Activated CD4-positive, alpha-beta T cell treated with anti-CD3 and anti-CD28 coated beads, Interleukin-2, amount 50 U/mL, for 48 hours (primary cell): ENCODE measurements around the gene SP140.
A peak's percentile ranks its signal among the peaks of the same experiment; 100 is the strongest.
"Not testable (repeated sequence)": the region's sequence is repeated elsewhere in the genome, so short reads cannot be mapped to it uniquely, and the experiment has no call there.

Experiments
- DNase-seq, 2 experiments: peaks; one replicate each; pipeline ENCODE4 v3.0.0-alpha.2; 2020

SP140 gene

DNA sequence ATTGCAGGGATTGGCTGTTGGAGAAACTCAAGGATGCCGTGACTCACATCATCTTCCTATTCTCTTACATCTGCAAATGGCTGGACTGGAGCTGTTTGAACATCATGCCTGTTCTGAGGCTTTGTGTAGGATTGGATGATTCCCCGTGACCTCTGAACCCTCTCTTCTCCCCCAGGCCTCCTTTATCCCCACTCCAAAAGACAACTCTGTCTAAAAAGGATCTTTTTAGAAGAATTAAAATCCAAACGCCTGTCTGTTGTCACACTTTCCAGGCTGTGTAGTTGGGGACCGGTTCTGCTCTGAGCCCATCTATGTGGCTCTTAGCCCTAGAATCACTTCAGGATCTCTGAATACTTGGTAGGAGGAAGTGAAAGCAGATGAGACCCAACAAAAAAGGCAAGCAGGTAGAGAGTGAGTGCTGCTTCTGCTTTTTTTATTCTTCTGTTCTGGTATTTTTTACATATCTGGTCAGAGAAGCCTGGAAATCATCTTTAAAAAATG, 565 bp downstream of the SP140 start:
- peak in 1 of 2 experiments; percentile 24 for DNase-seq

DNA sequence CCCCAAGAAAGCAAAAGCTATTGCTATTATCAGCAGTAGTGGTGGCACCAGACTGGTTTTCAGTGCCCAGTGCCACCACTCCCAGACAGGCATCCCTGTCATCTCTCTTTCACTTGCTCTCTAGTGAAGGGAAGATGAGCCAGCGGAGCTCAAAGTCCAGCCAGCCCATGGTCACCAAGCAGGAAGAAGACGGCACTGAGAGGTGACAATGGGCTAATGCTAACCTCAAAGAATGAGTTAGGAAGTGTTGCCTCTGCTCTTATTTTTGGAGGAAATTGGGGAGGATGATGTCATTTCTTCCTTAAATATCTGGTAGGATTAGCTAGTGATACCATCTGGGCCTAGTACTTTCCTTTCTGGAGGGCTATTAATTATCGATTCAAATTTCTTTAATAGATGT, 1.7 kb downstream of the SP140 start:
- no peak for DNase-seq

DNA sequence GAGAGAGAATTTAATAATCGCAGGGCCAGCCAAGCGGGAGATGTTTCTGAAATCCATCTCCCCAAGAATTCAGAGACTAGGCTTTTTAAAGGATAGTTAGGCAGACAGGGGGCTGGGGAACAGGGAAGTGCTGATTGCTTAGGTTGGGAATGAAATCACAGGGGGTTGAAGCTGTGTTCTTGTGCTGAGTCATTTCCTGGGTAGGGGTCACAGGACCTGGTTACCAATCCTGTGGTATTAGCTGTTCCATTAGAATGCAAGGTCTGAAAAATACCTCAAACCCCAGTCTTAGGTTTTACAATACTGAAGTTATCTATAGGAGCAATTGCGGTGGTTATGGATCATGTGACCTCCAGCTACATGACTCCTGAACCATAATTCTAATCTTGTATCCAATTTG, 4.6 kb downstream of the SP140 start:
- no peak for DNase-seq

DNA sequence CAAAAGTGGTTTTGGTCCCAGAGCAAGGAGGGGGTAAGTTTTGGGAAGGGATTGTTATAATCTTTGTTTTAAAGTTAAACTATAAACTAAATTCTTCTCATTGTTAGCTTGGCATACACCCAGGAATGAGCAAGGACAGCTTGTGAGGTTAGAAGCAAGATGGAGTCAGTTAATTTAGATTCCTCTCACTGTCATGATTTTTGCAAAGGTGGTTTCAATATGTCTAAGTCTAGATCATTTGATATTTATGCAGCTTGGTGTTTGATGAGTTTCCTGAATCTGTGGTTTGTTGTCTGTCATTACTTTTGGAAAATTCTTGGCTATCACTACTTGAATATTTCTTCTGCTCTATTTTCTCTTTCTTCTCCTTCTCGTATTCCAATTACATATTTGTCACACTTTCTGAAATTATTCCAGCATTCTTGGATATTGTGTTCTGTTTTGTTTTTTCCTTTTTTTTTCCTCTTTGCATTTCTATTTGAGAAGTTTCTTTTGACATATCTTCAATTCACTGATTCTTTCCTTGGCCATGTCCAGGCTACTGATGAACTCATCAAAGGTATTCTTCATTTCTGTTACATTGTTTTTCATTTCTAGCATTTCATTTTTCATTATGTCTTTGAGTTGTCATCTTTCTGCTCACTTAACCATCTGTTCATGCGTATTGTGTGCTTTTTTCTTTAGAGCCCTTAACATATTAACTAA, 5.1 kb downstream of the SP140 start:
- no peak for DNase-seq

DNA sequence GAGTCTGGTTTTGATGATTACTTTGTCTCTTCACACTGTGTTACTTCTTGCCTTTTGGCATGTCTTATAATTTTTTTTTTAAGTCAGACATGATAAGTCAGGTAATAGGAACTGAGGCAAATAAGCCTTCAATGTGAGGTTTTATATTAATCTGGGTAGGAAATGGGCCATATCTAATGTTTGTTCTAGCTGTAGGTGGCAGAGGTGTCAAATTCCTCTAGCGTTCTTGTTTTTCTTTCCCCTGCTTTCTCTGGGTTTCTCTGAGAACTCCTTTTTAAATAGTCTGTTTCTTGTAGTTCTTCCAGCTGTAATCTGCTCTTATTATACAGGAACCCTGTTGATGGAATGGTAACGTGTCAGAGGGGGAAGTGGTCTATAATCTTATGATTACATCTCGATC, 5.7 kb downstream of the SP140 start:
- DNase-seq = no peak

DNA sequence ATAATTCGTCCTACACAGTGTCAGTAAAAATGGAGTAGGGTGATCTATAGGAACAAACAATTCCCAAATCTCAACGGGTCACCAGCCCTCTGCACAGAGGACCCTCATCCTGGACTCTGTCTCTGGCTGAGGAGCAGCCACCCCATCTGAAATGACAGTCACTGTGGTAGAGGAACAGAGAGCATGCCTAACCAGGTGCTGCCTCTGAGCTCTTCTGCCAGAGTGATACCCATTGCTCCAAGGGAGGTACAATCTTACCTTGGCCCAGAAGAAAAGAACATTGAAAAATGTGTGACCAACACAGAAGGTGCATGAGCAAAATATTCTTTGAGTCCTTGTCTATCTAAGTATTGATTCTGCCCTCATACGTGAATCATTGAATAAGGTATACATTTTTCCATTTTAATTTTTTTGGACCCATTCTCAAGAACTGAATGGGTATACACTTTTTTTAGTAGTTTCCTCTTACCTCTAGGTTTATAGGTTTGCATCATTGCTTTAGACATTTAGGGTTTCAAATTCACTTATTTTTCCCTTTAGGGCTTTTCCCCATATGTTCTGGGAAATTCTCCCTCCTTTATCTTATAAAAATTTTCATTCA, 8.7 kb downstream of the SP140 start:
- DNase-seq = no peak

DNA sequence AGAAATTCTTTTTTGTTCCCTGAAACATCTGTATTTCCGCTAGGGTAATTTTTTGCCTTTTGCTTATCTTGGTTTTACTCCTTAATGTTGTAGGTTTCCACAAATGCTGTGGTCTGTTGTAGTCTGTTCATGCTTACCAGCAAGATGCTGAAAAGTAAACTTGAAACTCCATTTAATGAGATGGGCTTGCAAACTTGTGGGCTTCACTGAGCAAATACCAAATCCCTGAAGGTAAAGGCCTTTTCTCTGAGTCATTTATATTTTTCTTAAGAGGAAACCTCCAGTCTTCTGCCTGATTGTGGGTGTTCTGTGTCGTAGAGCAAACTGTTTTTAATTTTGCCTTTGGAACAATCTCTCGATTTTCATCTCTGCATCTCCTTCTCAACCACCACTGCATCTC, 9.3 kb downstream of the SP140 start:
- no peak for DNase-seq

DNA sequence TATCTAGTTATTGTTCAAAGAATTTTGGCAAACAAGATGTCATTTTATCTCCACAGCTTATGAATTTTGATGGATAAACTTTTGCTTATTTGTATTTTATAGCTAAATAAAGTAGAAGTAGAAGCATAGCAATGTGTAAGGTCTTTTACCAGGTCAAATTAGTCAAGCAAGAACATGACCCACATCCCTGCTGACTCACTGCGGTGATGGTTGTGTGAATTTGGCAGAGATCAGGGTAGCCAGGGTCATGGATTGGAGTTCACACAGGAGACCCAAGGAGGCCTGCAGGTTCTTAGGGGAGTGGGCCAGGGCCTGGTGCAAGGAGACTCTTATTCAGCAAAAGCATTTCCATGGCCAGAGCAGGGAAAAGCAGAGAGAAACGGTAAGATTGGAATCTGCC, 18.7 kb downstream of the SP140 start:
- no peak for DNase-seq

DNA sequence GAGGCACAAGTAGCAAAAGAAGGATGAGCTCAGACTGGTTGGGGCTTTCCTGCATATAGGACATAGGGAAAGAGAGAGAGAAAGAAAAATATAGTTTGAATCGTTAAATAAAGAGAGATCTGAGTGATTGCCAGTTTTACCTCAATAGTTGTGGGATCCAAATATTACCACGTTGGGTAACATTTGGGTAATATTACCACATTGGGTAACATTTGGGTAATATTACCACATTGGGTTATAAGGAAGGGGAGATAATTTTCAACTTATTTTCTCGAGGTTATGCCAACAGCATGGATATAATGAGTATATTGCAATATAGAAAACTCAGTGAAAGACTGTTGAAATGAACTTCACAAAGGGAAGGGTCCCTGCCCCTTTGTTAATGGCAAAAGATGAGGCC, 20.7 kb downstream of the SP140 start:
- no peak for DNase-seq

DNA sequence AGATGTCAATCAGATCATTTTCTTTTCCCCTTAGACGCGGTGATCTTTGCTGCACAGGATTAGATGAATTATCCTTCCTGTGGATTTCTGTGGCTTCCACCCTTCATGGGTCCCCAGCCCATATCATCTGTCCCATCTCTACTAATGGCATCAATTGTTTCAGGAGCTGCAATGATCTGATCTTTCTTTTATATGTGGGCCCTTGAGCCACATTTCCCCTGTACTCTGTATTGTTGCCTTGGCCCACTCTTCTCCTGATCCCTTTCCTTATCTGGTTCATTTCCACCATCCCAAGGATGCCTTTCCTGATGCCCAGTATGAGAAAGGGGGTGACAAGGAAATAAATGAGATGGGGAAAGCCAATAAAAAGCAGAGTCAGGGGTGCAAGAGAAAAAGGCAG, 24.7 kb downstream of the SP140 start:
- no peak for DNase-seq

DNA sequence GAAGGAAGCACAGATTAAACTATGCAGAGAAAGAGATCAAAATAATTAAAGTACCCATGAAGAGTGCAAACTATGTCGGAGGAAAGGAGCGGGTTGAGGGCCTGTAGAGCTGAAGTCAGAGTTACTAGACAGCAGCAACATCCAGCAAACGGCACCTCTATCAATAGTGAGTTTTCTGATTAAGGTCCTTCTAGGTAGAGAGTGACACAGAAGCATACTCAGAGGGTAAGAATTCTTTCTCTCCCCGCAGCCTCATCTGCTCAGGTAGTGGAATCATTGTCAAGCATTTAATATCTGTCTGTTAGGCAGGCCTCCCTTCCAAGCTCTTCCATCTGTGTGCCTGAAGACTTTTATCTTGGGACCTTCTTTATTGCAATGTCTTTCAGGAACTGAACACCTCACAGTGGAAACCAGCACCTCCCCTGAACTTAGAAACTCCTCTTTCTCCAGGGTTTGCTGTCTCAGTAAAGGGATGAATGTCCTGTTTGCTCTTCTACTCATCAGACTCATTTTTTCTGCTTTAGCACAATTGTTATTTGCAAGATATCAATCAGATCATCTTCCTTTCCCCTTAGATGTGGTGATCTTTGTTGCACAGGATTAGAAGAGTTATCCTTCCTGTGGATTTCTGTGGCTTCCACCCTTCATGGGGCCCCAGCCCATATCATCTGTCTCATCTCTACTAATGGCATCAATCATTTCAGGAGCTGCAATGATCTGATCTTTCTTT, 28.8 kb downstream of the SP140 start:
- peak; percentile 44 to 57 for DNase-seq

DNA sequence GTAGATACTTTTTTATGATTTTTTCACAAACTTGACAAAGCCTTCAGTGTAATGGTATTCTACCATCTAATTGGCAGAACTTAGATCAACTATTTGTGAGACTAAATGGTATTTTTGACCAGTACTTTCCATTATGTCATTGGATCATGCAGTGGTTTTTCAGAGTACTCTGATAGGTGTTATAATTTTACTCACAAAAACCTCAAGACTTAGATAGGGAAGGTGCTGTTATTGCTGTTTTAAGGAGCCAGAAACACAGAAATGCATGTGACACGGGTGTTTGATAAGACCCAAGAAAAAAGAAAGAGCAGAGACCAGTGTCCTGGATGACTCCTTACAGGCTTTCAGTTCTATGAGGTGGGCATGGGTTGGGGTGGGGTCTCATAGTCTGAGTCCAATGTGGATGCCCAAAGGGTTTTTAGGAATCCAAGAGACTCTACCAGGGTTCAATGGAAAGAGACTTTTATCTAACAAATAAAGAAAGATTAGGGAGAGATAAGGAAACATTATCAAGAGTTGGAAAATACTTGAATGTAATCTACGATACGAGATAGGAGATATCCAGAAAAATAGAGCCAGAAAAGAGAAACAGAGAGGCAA, 31.3 kb downstream of the SP140 start:
- no peak for DNase-seq

DNA sequence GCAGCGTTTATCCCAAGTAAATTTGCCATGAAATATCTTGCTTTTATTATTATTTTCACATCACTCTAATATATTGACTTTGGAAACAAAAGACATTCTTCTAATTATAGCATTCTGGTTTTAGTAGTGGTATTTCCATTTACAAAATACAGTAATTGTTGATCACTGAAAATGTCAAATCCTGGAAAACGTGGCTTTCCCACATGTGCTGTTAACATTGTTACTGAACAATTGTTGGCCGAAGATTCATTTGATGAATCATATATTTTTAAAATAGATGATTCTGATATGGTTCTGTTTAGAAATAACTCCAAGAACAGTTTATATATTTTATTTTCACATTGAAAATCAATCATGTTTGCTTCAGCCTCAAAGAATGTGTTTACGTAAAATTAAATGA, 32.9 kb downstream of the SP140 start:
- no peak for DNase-seq

DNA sequence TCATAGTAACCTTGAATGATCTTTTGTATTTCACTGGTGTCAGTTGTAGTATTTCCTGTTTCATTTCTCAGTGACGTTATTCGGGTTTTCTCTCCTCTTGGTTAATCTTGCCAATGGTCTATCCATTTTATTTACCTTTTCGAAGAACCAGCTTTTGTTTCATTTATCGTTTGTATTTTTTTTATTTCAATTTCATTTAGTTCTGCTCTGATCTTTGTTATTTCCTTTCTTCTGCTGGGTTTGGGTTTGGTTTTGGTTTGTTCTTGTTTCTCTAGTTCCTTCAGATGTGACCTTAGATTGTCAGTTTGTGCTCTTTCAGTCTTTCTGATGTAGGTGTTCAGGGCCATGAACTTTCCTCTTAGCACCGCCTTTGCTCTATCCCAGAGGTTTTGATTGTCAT, 36.7 kb downstream of the SP140 start:
- DNase-seq = no peak

DNA sequence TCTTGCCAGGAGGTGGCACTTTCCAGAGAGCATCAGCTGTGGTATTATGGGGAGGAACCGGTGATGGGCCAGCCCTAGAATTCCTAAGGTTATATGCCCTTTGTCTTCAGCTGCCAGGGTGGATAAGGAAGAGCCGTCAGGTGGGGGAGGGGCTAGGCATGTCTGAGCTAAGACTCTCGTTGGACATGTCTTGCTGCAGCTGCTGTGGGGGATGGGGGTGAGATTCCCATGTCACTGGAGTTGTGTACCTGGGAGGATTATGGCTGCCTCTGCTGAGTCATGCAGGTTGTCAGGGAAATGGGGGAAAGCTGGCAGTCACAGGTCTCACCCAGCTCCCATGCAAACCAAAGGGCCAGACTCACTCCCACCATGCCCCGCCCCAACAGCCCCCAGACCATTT, 39.4 kb downstream of the SP140 start:
- not testable (repeated sequence) for DNase-seq

DNA sequence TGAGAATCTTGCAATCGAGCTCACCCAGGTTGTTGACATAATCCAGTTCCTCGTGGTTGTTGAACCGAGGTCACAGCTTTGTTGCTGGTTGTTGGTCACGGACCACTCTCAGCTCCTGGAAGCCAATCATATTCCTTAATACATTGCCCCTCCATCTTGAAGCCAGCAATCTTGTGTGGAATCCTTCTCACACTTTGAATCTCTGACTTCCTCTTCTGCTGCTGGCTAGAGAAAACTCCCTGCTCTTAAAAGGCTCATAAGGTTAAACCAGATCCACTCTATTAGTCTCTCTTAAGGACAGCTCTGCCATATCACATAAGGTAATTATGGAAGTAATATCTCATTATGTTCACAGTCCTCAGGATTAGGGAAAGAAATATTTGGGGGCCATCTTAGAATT, 41.1 kb downstream of the SP140 start:
- no peak for DNase-seq

DNA sequence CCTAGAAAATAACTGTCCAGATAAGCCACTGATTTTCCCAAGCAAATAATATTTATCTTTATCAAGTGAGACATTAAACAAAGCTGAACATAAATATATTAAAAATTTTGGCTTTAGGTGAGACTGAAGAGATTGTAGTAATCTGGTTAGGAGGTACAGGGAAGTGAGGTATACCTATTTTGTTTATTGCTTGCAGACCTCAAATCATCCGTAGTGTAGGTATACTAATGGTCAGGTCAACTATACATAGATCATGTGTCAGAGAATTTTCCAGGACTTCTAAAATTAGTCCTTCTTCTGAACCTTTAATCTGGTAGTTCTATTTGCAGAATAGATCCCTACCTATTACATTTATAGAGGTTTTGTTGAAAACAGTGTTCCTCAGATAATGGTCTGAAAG, 41.5 kb downstream of the SP140 start:
- no peak for DNase-seq

DNA sequence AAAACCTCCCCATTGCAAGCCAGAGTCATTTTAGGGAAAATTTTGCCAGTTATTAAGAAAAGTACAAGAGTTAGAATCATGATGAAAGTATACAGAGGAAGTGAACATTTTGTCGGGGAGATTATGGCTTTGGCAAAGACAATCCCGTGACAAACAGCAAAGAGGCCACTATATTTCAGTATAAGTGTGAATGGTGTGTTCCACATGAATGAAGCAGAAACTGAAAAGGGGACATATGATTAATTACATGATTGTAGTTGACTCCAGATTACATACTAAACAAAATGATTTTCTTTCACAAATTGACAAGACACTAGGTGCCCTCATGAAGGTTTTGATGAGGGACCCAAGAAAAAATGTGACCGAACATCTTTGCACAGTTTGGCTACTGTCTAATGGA, 42.0 kb downstream of the SP140 start:
- no peak for DNase-seq

DNA sequence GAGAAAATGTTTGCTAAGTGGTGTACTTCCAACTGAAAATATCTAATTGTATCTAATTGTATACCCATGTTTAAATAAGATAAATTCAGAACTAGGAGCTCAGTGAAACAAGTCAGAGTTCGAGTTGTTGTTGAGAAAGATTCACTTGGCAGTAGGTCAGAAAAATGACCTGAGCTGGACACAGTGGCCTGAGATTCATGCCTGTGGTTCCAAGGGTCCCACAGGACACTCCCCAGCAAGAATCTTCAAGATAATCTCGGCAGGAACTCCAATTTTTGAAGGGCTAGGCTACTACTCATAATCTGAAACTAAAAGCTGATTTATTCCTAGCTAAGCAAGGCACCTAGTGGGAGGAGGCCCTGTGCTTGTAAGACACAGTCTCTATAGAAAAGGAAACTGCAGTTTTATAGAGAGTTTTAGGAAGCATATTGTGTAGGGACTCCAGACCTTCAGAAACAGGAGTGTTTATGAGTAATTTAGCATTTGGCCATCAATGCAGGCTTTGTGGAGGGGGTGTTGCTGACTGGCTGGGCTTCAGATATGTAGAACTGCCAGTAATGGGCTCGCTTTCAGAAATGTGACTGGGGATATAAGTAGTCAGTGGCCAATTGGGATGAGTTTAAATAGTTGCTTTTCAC, 43.2 kb downstream of the SP140 start:
- peak in 1 of 2 experiments; percentile 25 for DNase-seq

DNA sequence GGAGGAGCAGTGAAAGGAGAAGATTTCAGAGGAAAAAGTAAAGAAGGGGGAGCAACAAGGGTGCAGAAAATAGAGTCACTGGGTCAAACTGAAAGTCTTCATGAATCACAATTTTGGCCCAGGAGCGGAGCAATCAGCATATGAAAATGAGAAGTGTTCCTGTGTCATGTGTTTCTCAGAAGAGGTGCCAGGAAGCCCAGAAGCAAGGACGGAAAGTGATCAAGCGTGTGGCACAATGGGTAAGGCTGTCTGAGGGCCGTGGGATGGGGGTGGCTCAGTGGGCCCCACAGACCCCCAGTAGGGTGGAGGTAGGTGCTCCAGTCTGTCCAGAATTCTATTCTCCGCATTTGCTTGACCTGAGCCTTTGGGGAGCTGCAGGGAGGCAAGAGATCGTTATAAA, 44.2 kb downstream of the SP140 start:
- peak; percentile 30 to 46 for DNase-seq

DNA sequence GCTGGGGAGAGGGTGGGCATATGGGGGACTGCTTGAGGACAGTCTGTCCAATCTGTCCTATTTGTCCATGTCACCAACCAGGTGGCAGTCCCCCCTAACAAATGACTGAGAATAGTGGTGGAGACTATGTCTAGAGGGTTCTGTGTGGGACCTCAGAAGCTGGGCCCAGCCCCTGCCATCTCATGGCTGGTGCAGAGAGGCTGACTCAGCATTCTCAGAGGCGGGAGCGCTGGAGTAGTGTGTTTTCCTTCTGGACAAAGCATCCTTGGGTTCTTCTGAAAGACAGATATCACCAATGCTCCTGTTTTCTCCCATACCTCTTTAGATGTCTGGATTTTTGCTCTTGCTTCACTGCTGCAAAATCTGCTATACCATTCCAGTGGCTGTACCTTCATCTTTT, 57.4 kb downstream of the SP140 start:
- no peak for DNase-seq

DNA sequence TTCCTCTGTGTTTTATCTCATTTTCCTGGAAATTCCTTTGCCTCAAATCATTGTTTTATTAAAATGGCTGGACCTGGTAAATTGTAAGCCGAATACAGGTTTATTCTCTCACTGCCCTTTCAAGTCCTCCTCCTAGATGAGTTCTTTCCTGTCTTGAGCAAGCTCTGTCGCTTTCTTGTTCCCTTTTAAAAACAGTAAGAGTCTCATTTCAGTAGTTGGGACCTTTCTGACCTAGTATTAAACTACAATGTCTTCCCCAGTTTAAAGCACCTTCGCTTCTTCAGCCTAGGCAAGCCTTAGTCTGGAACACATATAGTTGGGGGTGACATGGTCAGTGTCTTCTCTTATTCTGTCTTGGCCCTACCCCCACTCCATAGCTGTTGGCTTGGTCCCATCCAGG, 60.5 kb downstream of the SP140 start:
- no peak for DNase-seq

DNA sequence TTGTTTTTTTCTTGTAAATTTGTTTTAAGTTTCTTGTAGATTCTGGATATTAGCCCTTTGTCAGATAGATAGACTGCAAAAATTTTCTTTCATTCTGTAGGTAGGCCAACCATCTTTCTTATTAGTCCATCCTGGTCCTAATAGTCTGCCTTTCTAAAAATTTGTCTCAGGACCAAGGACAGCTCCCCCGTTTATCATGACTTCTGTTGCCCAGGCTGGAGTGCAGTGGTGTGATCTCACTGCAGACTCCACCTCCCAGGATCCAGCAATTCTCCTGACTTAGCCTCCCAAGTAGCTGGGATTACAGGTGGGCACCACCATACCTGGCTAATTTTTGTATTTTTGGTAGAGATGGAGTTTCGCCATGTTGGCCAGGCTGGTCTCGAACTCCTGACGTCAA, 63.8 kb downstream of the SP140 start:
- DNase-seq = not testable (repeated sequence)
